Activated T-helper 17 cell treated with anti-CD3 and anti-CD28 coated beads, Interleukin-2, amount 50 U/mL, for 72 hours (primary cell): ENCODE measurements around the gene PVRIG. TPM values are rescaled to one million over a fixed set of nuclear protein-coding genes. Genes with fewer than 3 reads are reported as not detected.
A peak's percentile ranks its signal among the peaks of the same experiment; 100 is the strongest.
"Not testable (repeated sequence)": the region's sequence is repeated elsewhere in the genome, so short reads cannot be mapped to it uniquely, and the experiment has no call there.

ENCODE experiments used
- ATAC-seq: fragments of 150-1000 bp; cut with Tn5 transposase; replicated peaks from 2 replicates; pipeline ENCODE4 v1.10.0; 2021; ENCODE audit warnings: mild to moderate bottlenecking, moderate library complexity
- H3K27ac Mint-ChIP-seq: one replicate; pipeline ENCODE4 v1.8.0; 2022; ENCODE audit warnings: mixed read lengths
- H3K27me3 Mint-ChIP-seq: one replicate; pipeline ENCODE4 v1.8.0; 2022; ENCODE audit warnings: mixed read lengths
- H3K36me3 Mint-ChIP-seq: one replicate; pipeline ENCODE4 v1.8.0; 2022; ENCODE audit warnings: low read depth, mild to moderate bottlenecking, mixed read lengths
- H3K4me1 Mint-ChIP-seq: one replicate; pipeline ENCODE4 v1.8.0; 2022; ENCODE audit warnings: mixed read lengths
- H3K4me3 Mint-ChIP-seq: one replicate; pipeline ENCODE4 v1.8.0; 2022; ENCODE audit warnings: mild to moderate bottlenecking, mixed read lengths
- H3K9me3 Mint-ChIP-seq: one replicate; pipeline ENCODE4 v1.8.0; 2022; ENCODE audit warnings: mixed read lengths
- total RNA-seq, 2 donors: library from RNA; stranded (reverse); gene quantifications; one replicate each; pipeline ENCODE4 v1.2.3, GENCODE V29; 2022

The PVRIG gene
- total RNA-seq, 2 donors from 2014 or later = 16.1 to 28.5 TPM

- Mint-ChIP-seq H3K4me3 (no peak overlapping the region), H3K27me3 (no peaks in the 10 kb centered on the region), H3K9me3 (no peaks in the 10 kb centered on the region), H3K36me3 (no peaks in the 10 kb centered on the region), H3K4me1 (peaks cover 39% of the 10 kb centered on the region), H3K27ac (no peak overlapping the region)
- no peak for ATAC-seq
Measured at GRCh38 chr7:100212631-100213286, 7.0 kb upstream of the PVRIG start.

GRCh38 chr7:100213672-100214071 lies 6.1 kb upstream of the PVRIG start:
- Mint-ChIP-seq H3K4me3 (no peak overlapping the region), H3K27ac (no peak overlapping the region), H3K36me3 (peaks cover 5% of the 10 kb centered on the region), H3K27me3 (no peaks in the 10 kb centered on the region), H3K4me1 (peaks cover 35% of the 10 kb centered on the region), H3K9me3 (no peaks in the 10 kb centered on the region)
- ATAC-seq = no peak

GRCh38 chr7:100214356-100214755 lies 5.4 kb upstream of the PVRIG start:
- H3K4me3 Mint-ChIP-seq, ATAC-seq, H3K27me3 Mint-ChIP-seq, H3K9me3 Mint-ChIP-seq, H3K27ac Mint-ChIP-seq: not testable (repeated sequence)
- peaks cover 35% of the 10 kb centered on the region for H3K4me1 Mint-ChIP-seq
- H3K36me3 Mint-ChIP-seq = peaks cover 12% of the 10 kb centered on the region

GRCh38 chr7:100215895-100216294 lies 3.9 kb upstream of the PVRIG start:
- H3K36me3 Mint-ChIP-seq = peaks cover 27% of the 10 kb centered on the region
- no peak for ATAC-seq
- H3K4me1 Mint-ChIP-seq = peaks cover 25% of the 10 kb centered on the region
- no peak overlapping the region for H3K4me3 Mint-ChIP-seq
- no peak overlapping the region for H3K27ac Mint-ChIP-seq
- H3K9me3 Mint-ChIP-seq = no peaks in the 10 kb centered on the region
- H3K27me3 Mint-ChIP-seq = no peaks in the 10 kb centered on the region

GRCh38 chr7:100217934-100218333 lies 1.8 kb upstream of the PVRIG start:
- ATAC-seq, H3K9me3 Mint-ChIP-seq, H3K27me3 Mint-ChIP-seq: not testable (repeated sequence)
- Mint-ChIP-seq H3K36me3 (peaks cover 47% of the 10 kb centered on the region), H3K27ac (peak overlapping the region; percentile 84), H3K4me1 (peaks cover 16% of the 10 kb centered on the region), H3K4me3 (peak overlapping the region; percentile 97)

- Mint-ChIP-seq H3K27me3 (no peaks in the 10 kb centered on the region), H3K27ac (peak overlapping the region; percentile 98), H3K4me3 (peak overlapping the region; percentile 97), H3K9me3 (no peaks in the 10 kb centered on the region), H3K36me3 (peaks cover 61% of the 10 kb centered on the region), H3K4me1 (peaks cover 23% of the 10 kb centered on the region)
- ATAC-seq = no peak
Measured at GRCh38 chr7:100219271-100219737, 445 bp upstream of the PVRIG start.

DNA sequence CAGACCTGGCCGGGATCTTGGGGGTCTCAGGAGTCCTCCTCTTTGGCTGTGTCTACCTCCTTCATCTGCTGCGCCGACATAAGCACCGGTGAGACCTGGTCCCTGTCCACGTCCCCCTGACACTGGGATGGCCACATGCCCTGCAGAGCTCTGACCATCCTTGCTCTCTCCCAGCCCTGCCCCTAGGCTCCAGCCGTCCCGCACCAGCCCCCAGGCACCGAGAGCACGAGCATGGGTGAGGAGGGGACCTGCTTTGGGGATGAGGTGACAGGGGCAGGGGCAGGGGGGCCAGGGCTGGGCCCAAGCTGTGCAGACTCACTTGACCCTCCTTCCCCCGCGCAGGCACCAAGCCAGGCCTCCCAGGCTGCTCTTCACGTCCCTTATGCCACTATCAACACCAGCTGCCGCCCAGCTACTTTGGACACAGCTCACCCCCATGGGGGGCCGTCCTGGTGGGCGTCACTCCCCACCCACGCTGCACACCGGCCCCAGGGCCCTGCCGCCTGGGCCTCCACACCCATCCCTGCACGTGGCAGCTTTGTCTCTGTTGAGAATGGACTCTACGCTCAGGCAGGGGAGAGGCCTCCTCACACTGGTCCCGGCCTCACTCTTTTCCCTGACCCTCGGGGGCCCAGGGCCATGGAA lies 959 bp downstream of the PVRIG start:
- no peaks in the 10 kb centered on the region for H3K27me3 Mint-ChIP-seq
- H3K36me3 Mint-ChIP-seq = peaks cover 75% of the 10 kb centered on the region
- ATAC-seq = peak; percentile 41

GRCh38 chr7:100221231-100221718 lies 1.5 kb downstream of the PVRIG start:
- peak overlapping the region; percentile 97 for H3K4me3 Mint-ChIP-seq
- no peaks in the 10 kb centered on the region for H3K27me3 Mint-ChIP-seq
- peaks cover 23% of the 10 kb centered on the region for H3K4me1 Mint-ChIP-seq
- peak overlapping the region; percentile 98 for H3K27ac Mint-ChIP-seq
- H3K36me3 Mint-ChIP-seq = peaks cover 81% of the 10 kb centered on the region
- ATAC-seq = peak; percentile 72
- H3K9me3 Mint-ChIP-seq = no peaks in the 10 kb centered on the region

More for the DNA sequence above, 959 bp downstream of the PVRIG start:
- Mint-ChIP-seq H3K4me1 (peaks cover 23% of the 10 kb centered on the region), H3K9me3 (no peaks in the 10 kb centered on the region), H3K4me3 (peak overlapping the region; percentile 97), H3K27ac (peak overlapping the region; percentile 98)

DNA sequence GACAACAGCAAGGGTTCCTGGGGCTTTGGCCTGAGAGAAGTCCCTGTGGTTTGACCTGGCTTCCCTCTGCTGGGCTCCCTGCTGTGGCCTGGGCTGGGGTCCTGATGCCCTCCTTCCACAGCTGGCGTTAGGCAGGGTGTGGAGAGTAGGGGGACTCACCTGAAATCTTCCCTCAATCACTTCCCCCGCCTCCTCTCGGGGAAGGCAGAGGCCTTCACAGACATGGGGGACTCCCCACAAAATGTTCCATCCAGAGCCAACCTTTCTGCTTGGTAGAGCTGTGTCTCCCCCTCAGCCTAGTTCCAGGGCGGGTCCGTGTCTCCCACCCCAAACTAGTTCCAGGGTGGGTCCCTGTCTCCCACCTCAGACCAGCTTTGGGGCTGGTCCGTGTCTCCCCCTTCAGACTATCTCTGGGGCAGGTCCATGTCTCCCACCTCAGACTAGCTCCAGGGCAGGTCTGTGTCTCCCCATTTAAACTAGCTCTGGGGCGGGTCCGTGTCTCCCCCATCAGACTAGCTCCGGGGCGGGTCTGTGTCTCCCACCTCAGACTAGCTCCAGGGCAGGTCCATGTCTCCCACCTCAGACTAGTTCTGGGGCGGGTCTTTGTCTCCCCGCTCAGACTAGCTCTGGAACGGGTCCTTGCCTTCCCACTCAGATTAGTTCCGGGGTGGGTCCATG lies 2.2 kb downstream of the PVRIG start:
- H3K4me3 Mint-ChIP-seq = peak overlapping the region; percentile 97
- peaks cover 87% of the 10 kb centered on the region for H3K36me3 Mint-ChIP-seq
- ATAC-seq = no peak
- no peaks in the 10 kb centered on the region for H3K9me3 Mint-ChIP-seq
- H3K4me1 Mint-ChIP-seq = peaks cover 23% of the 10 kb centered on the region
- H3K27ac Mint-ChIP-seq = peak overlapping the region; percentile 98
- H3K27me3 Mint-ChIP-seq = no peaks in the 10 kb centered on the region

- ATAC-seq = no peak
- H3K27ac Mint-ChIP-seq = peak overlapping the region; percentile 98
- H3K36me3 Mint-ChIP-seq = peaks cover 88% of the 10 kb centered on the region
- peak overlapping the region; percentile 97 for H3K4me3 Mint-ChIP-seq
- H3K4me1 Mint-ChIP-seq = peaks cover 17% of the 10 kb centered on the region
- no peaks in the 10 kb centered on the region for H3K27me3 Mint-ChIP-seq
- no peaks in the 10 kb centered on the region for H3K9me3 Mint-ChIP-seq
Measured at GRCh38 chr7:100222445-100223132, 2.8 kb downstream of the PVRIG start.

DNA sequence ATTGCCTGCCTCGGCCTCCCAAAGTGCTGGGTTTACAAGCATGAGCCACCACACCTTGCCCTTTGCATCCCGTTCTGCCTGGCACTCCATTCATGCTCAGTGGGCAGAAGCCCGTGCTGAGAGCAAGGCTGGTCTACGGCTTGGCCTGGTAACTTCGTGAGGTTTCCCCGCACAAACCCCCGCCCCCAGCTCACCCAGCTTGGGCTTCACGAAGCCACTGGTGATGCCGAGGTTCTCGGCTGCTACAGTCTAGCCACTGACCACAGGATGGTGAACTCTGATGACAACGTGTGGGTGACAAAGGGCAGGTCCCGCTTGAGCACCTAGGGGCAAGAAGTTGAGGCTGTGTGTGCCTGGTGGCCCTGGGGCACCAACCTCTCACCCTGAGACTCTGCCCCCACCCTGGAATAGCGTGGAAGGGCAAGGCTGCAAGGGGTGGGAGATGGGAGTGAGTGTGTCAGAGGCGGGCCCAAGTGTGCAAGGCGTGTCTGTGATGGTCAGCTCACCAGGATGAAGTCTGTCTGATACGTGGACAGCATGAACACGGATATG lies 3.7 kb downstream of the PVRIG start:
- peak; percentile 11 for ATAC-seq
- H3K9me3 Mint-ChIP-seq, H3K27me3 Mint-ChIP-seq: not testable (repeated sequence)
- H3K4me3 Mint-ChIP-seq = peak overlapping the region; percentile 97
- peaks cover 16% of the 10 kb centered on the region for H3K4me1 Mint-ChIP-seq
- peak overlapping the region; percentile 98 for H3K27ac Mint-ChIP-seq
- H3K36me3 Mint-ChIP-seq = peaks cover 94% of the 10 kb centered on the region

GRCh38 chr7:100224891-100225290 lies 5.1 kb downstream of the PVRIG start:
- Mint-ChIP-seq H3K4me3 (peak overlapping the region; percentile 97), H3K36me3 (peaks cover 92% of the 10 kb centered on the region), H3K27ac (peak overlapping the region; percentile 98)
- ATAC-seq, H3K27me3 Mint-ChIP-seq, H3K4me1 Mint-ChIP-seq, H3K9me3 Mint-ChIP-seq: not testable (repeated sequence)

- peaks cover 30% of the 10 kb centered on the region for H3K4me1 Mint-ChIP-seq
- H3K27me3 Mint-ChIP-seq, H3K9me3 Mint-ChIP-seq: not testable (repeated sequence)
- H3K27ac Mint-ChIP-seq = peak overlapping the region; percentile 87
- peak; percentile 78 for ATAC-seq
- H3K36me3 Mint-ChIP-seq = peaks cover 46% of the 10 kb centered on the region
- H3K4me3 Mint-ChIP-seq = peak overlapping the region; percentile 41
Measured at GRCh38 chr7:100234660-100235317, 15.0 kb downstream of the PVRIG start.
